ENCODE measurements around the gene AIRE.
"Not testable (repeated sequence)": the region's sequence is repeated elsewhere in the genome, so short reads cannot be mapped to it uniquely, and the experiment has no call there.

Gene AIRE

GRCh38 chr21:44267655-44268142 is 18.0 kb upstream of the AIRE start:
- DNase-seq = peak; percentile 16 to 37

- no peak for DNase-seq
Observed at GRCh38 chr21:44269090-44269489, 16.6 kb upstream of the AIRE start.

GRCh38 chr21:44271558-44272283 is 14.0 kb upstream of the AIRE start:
- DNase-seq = no peak

GRCh38 chr21:44272284-44272858 is 13.3 kb upstream of the AIRE start:
- DNase-seq = no peak

GRCh38 chr21:44273046-44273445 is 12.6 kb upstream of the AIRE start:
- no peak for DNase-seq

GRCh38 chr21:44275041-44275440 is 10.6 kb upstream of the AIRE start:
- DNase-seq = no peak

- DNase-seq = no peak
Observed at GRCh38 chr21:44279354-44280260, 6.1 kb upstream of the AIRE start.

- DNase-seq = no peak
Observed at GRCh38 chr21:44281801-44282200, 3.9 kb upstream of the AIRE start.

- DNase-seq = no peak
Observed at GRCh38 chr21:44282370-44282769, 3.3 kb upstream of the AIRE start.

GRCh38 chr21:44283211-44283785 is 2.4 kb upstream of the AIRE start:
- DNase-seq = not testable (repeated sequence)

GRCh38 chr21:44283948-44284347 is 1.7 kb upstream of the AIRE start:
- no peak for DNase-seq

GRCh38 chr21:44286086-44286715 is 525 bp downstream of the AIRE start:
- no peak for DNase-seq

- DNase-seq = peak in 1 of 2 donors; percentile 34
Observed at GRCh38 chr21:44286716-44287632, 1.3 kb downstream of the AIRE start.

- DNase-seq = no peak
Observed at GRCh38 chr21:44288251-44289110, 2.8 kb downstream of the AIRE start.

- no peak for DNase-seq
Observed at GRCh38 chr21:44289381-44290010, 3.8 kb downstream of the AIRE start.

GRCh38 chr21:44290327-44291077 is 4.8 kb downstream of the AIRE start:
- no peak for DNase-seq

GRCh38 chr21:44291078-44291935 is 5.6 kb downstream of the AIRE start:
- DNase-seq = no peak
